Measurements from ENCODE around the gene CERS1.

GRCh38 chr19:18912933-18913332 lies 17.0 kb upstream of the CERS1 start:
- TF ChIP-seq CTCF (IDR thresholded peaks at IDR 0.05), result no peak
- TF ChIP-seq EP300 (IDR thresholded peaks at IDR 0.05), result no peak
- no peak for TF ChIP-seq POLR2A (IDR thresholded peaks at IDR 0.05; ENCODE audit: low read depth)
- no peak for TF ChIP-seq POLR2AphosphoS5 (IDR thresholded peaks at IDR 0.05)

All from esophagus muscularis mucosa (tissue), 4 donors.